Measurements from ENCODE around the gene UNCX. TPM values are rescaled to one million over a fixed set of nuclear protein-coding genes. Genes with fewer than 3 reads are reported as not detected.
A peak's percentile ranks its signal among the peaks of the same experiment; 100 is the strongest.
"Not testable (repeated sequence)": the region's sequence is repeated elsewhere in the genome, so short reads cannot be mapped to it uniquely, and the experiment has no call there.

UNCX gene
- total RNA-seq = not detected in 2 replicates

DNA sequence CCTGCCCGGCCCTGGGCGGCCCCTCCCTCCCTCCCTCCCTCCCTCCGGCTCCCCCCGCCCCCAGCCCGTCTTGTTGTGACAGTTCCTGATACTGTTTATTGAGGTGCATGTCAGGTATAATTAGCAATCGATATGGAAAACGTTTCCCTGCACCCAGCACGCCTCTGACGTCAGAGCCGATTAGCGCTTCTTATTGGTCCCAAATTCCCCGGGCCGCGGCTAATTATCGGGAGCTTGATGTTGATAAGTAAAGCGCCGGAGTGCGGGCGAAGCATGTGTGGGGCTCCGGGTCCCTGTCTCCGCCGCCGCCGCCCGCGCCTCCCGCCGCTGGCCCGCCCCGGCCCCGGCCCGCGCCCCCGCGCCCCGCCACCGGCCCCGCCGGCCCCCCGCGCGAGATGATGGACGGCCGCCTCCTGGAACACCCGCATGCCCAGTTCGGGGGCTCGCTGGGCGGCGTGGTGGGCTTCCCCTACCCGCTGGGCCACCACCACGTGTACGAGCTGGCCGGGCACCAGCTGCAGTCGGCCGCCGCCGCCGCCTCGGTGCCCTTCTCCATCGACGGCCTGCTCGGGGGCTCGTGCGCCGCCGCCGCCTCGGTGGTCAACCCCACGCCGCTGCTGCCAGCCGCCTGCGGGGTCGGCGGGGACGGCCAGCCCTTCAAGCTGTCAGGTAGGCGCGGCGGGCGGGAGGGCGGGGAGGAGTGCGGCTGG lies at the start of gene UNCX:
Gene UNCX (plus strand): TSS at position 250 of the 710 bp plus-strand sequence. CDS start 146 bp downstream, at position 396.
- Mint-ChIP-seq H3K36me3 (ENCODE audit: low read depth) (peaks cover 6% of the 10 kb centered on the region), H3K4me3 (ENCODE audit: low read depth) (no peak within 1 kb of the TSS), H3K9me3 (peaks cover 6% of the 10 kb centered on the region), H3K4me1 (ENCODE audit: low read depth) (peaks cover 2% of the 10 kb centered on the region), H3K27ac (peak within 1 kb of the TSS; percentile 80), H3K27me3 (ENCODE audit: low read depth) (peaks cover 48% of the 10 kb centered on the region)
- DNase-seq (ENCODE audit: low spot score) = no peak
- intact Hi-C loops (cut with micrococcal nuclease) = loop anchor here (5.0 kb wide), 1 partner anchor 715 kb away; the partner anchor contains the start of gene PDGFA

DNA sequence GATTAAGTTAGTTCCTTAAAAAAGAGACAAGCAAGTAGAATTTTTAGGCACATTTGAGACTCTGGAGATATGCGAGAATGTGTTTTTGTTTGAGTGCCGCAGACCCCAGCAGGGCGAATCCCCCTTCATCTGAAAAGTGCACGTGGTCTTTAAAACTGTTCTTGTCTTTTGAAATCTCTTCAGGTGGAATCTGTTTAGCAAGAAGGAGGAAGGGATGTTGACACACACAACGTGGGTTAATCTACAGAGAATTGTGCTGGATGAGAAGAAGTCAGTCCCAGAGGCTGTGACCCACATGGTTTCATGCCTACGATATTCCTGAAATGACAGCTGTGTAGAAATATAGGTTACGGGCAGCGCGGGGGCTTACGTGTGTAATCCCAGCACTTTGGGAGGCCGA lies 45.5 kb upstream of the UNCX start:
- Mint-ChIP-seq H3K27ac (no peak overlapping the region), H3K36me3 (ENCODE audit: low read depth) (peaks cover 21% of the 10 kb centered on the region), H3K4me1 (ENCODE audit: low read depth) (peaks cover 19% of the 10 kb centered on the region), H3K27me3 (ENCODE audit: low read depth) (peaks cover 2% of the 10 kb centered on the region), H3K4me3 (ENCODE audit: low read depth) (no peak overlapping the region), H3K9me3 (peaks cover 16% of the 10 kb centered on the region)
- intact Hi-C loops (cut with micrococcal nuclease) = no loop called here
- no peak for DNase-seq (ENCODE audit: low spot score)

DNA sequence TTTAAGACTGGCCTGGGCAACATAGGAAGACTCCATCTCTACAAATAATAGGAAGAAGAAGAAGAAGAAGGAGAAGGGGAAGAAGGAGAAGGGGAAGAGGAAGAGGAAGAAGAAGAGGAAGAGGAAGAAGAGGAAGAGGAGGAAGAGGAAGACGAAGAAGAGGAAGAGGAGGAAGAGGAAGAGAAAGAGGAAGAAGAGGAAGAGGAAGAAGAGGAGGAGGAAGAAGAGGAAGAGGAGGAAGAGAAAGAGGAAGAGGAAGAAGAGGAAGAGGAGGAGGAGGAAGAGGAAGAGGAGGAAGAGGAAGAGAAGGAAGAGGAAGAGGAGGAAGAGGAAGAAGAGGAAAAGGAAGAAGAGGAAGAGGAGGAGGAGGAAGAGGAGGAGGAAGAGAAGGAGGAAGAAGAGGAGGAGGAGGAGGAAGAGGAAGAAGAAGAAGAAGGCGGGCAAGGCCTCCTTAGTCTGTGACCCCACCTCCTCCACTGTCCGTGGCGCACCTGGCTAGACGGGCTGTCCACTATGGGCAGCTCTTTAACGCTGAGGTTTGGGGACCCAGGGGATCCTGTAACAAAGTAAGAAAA lies 43.9 kb upstream of the UNCX start:
- peaks cover 18% of the 10 kb centered on the region for H3K4me1 Mint-ChIP-seq (ENCODE audit: low read depth)
- intact Hi-C loops (cut with micrococcal nuclease) = no loop called here
- no peak overlapping the region for H3K27ac Mint-ChIP-seq
- H3K9me3 Mint-ChIP-seq = peaks cover 19% of the 10 kb centered on the region
- peaks cover 24% of the 10 kb centered on the region for H3K36me3 Mint-ChIP-seq (ENCODE audit: low read depth)
- no peak for DNase-seq (ENCODE audit: low spot score)
- peaks cover 2% of the 10 kb centered on the region for H3K27me3 Mint-ChIP-seq (ENCODE audit: low read depth)
- H3K4me3 Mint-ChIP-seq (ENCODE audit: low read depth) = no peak overlapping the region

DNA sequence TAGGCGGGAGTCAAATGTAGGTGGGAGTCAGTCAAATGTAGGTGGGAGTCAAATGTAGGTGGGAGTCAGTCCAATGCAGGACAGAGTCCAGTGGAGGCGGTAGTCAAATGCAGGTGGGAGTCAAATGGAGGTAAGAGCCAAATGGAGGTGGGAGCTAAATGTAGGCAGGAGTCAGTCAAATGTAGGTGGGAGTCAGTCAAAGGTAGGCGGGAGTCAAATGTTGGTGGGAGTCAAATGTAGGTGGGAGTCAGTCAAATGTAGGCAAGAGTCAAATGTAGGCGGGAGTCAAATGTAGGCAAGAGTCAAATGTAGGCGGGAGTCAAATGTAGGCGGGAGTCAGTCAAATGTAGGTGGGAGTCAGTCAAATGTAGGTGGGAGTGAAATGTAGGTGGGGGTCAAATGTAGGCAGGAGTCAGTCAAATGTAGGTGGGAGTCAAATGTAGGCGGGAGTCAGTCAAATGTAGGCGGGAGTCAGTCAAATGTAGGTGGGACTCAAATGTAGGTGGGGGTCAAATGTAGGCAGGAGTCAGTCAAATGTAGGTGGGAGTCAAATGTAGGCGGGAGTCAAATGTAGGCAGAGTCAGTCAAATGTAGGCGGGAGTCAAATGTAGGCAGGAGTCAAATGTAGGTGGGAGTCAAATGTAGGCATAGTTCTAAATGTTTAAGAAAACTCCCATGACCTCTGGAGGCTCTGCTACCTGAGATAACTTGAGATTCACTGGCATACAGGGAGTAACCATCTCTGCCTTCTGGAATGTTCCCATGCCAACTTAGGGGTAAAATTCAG lies 42.5 kb upstream of the UNCX start:
- Mint-ChIP-seq H3K9me3 (peaks cover 19% of the 10 kb centered on the region), H3K27ac (peak overlapping the region; percentile 46), H3K27me3 (ENCODE audit: low read depth) (peaks cover 2% of the 10 kb centered on the region), H3K4me3 (ENCODE audit: low read depth) (no peak overlapping the region), H3K36me3 (ENCODE audit: low read depth) (peaks cover 24% of the 10 kb centered on the region), H3K4me1 (ENCODE audit: low read depth) (peaks cover 18% of the 10 kb centered on the region)
- DNase-seq (ENCODE audit: low spot score) = no peak
- intact Hi-C loops (cut with micrococcal nuclease) = no loop called here

DNA sequence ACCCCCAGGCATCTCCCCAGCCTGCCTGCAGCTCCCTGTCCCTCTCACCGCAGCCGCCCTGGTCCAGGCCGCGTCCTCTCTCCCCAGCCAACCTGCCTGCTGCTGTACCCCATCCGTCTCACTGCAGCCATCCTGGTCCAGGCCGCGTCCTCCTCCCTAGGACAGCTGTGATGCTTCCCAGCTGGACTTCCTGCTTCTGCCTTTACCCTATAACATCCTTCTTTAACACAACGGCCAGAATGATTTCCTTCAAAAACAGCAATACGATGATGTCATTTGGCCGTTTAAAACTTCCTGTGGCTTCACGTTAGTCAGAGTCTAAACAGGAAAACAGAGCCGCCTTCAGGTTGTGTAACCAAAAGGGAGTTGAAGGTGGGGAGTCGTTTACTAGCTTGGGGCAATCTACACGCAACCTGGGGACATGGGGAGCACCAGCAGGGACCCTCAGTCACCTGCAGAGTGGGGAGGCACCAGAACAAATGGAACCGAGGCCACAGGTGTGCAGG lies 40.4 kb upstream of the UNCX start:
- Mint-ChIP-seq H3K27me3 (ENCODE audit: low read depth) (peaks cover 2% of the 10 kb centered on the region), H3K9me3 (peaks cover 19% of the 10 kb centered on the region), H3K4me3 (ENCODE audit: low read depth) (peak overlapping the region; percentile 77), H3K27ac (peak overlapping the region; percentile 94), H3K36me3 (ENCODE audit: low read depth) (peaks cover 22% of the 10 kb centered on the region), H3K4me1 (ENCODE audit: low read depth) (peaks cover 18% of the 10 kb centered on the region)
- DNase-seq (ENCODE audit: low spot score) = no peak
- intact Hi-C loops (cut with micrococcal nuclease) = no loop called here

DNA sequence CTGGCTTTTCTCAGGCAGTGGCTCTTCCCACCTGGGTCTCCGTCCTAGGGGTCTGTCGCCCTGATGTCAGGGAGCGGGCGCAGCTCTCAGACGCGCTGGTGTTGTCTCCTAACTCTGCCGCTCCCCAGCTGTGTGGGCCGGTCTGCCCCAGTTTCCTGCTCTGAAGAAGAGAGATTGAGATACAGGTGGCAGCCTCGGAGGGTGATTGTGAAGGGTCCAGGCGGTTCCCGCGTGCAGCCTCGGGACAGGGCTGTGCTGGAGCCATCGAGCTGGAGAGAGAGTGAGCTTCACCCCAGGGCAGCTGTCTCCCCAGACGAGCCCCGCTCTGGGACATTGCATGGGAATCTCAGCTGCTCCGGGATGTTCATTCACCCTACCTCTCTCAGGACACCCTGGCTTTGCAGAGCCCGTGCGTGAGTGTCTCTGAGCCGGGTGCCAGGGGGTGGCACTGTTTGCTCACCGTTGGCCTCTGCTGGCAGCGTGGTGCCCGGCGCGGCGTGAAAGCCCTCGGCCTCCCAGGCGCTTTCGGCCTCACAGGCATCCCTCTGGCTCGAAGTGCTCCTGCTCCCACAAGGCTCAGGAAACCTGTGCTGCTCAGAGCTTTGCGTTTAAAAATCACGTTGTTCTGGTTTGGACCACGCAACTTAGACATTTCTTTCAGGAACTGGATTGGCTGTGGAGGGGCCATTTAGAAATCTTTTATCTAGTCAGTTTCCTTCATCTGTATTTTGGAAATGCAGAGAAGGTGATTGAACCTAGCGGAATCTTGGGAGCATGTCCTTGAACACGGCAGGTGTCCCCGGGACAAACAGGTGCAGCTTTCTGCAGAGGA lies 38.9 kb upstream of the UNCX start:
- H3K9me3 Mint-ChIP-seq = peaks cover 14% of the 10 kb centered on the region
- H3K27me3 Mint-ChIP-seq (ENCODE audit: low read depth) = no peaks in the 10 kb centered on the region
- peaks cover 16% of the 10 kb centered on the region for H3K36me3 Mint-ChIP-seq (ENCODE audit: low read depth)
- peak; percentile 24 for DNase-seq (ENCODE audit: low spot score)
- H3K4me1 Mint-ChIP-seq (ENCODE audit: low read depth) = peaks cover 18% of the 10 kb centered on the region
- H3K27ac Mint-ChIP-seq = no peak overlapping the region
- intact Hi-C loops (cut with micrococcal nuclease) = no loop called here
- no peak overlapping the region for H3K4me3 Mint-ChIP-seq (ENCODE audit: low read depth)

DNA sequence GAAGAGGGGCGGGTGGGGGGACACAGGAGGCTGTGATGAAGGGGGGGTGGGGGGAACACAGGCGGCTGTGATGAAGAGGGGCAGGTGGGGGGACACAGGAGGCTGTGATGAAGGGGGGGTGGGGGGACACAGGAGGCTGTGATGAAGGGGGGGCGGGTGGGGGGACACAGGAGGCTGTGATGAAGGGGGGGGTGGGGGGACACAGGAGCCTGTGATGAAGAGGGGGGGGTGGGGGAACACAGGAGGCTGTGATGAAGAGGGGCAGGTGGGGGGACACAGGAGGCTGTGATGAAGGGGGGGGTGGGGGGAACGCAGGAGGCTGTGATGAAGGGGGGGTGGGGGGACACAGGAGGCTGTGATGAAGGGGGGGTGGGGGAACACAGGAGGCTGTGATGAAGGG lies 36.2 kb upstream of the UNCX start:
- H3K27ac Mint-ChIP-seq; H3K27me3 Mint-ChIP-seq (ENCODE audit: low read depth); H3K36me3 Mint-ChIP-seq (ENCODE audit: low read depth); H3K4me1 Mint-ChIP-seq (ENCODE audit: low read depth); intact Hi-C loops (cut with micrococcal nuclease); DNase-seq (ENCODE audit: low spot score); H3K4me3 Mint-ChIP-seq (ENCODE audit: low read depth); H3K9me3 Mint-ChIP-seq: not testable (repeated sequence)

DNA sequence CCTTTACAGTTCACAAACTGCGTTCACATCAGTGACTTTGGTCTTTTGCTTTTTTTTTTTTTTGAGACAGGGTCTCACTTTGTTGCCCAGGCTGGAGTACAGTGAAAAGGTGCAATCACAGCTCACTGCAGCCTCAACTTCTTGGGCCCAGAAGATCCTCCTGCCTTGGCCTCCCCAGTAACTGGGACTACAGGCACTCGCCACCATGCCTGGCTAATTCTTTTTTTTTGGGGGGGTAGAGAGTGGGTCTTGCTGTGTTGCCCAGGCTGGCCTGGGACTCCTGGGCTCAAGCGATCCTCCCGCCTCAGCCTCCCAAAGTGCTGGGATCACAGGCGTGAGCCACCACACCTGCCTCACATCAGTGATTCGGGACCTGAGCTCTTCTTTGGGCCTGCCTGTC lies 35.7 kb upstream of the UNCX start:
- intact Hi-C loops (cut with micrococcal nuclease) = no loop called here
- Mint-ChIP-seq H3K4me3 (ENCODE audit: low read depth) (no peak overlapping the region), H3K27ac (no peak overlapping the region), H3K9me3 (peaks cover 4% of the 10 kb centered on the region), H3K36me3 (ENCODE audit: low read depth) (peaks cover 4% of the 10 kb centered on the region), H3K27me3 (ENCODE audit: low read depth) (peaks cover 2% of the 10 kb centered on the region), H3K4me1 (ENCODE audit: low read depth) (peaks cover 6% of the 10 kb centered on the region)
- DNase-seq (ENCODE audit: low spot score) = no peak

DNA sequence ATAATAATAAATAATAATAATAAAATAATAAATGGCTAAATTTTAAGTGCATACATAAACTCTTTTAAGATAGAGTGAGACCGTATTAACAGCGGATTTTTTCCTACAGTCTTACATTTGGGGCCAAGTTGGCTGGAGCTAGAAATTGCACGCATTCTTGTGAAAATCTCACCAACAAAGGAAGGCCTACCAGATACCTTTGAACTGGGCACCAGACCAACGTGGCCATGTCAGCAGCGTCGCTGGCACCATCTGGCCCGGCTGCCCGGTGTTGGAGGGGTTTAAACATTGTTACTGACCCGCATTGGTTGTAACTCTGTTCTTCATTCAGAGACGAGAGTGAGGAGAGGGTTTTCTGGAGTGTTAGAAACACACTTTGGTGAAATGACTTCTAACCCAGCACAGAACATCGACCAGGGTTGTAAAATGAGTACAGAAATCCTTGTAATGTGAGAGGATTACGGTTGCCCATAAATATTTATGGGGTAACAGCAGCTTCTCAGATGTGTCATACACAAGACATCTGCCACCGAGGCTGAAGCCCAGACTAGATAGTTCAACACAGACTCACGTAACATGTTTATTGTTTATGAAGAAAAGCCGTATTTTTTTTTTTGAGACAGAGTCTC lies 34.6 kb upstream of the UNCX start:
- Mint-ChIP-seq H3K36me3 (ENCODE audit: low read depth) (no peaks in the 10 kb centered on the region), H3K9me3 (no peaks in the 10 kb centered on the region), H3K4me1 (ENCODE audit: low read depth) (no peaks in the 10 kb centered on the region), H3K27ac (no peak overlapping the region), H3K4me3 (ENCODE audit: low read depth) (no peak overlapping the region), H3K27me3 (ENCODE audit: low read depth) (peaks cover 2% of the 10 kb centered on the region)
- no peak for DNase-seq (ENCODE audit: low spot score)
- intact Hi-C loops (cut with micrococcal nuclease) = no loop called here

DNA sequence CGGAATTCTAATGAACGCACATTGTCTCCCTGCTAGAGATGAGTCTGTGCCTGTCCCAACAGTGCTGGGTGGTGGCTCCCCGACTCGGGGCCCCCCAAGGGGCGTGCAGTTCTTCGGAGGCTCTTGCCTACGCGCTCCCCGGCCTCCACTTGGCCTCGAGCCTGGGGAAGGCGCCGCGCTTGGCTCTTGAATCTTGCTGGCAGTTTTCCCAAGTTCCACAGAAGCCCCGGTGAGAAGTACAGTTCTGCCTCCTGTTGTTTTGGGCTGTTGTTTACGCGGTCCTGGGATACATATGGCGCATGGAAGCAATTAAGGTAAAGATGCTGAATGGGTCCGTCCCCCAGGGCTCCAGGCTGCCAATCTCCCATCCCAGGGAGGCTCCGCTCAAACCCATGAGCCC lies 32.6 kb upstream of the UNCX start:
- intact Hi-C loops (cut with micrococcal nuclease) = no loop called here
- no peaks in the 10 kb centered on the region for H3K36me3 Mint-ChIP-seq (ENCODE audit: low read depth)
- H3K4me3 Mint-ChIP-seq (ENCODE audit: low read depth) = no peak overlapping the region
- H3K27ac Mint-ChIP-seq = no peak overlapping the region
- H3K27me3 Mint-ChIP-seq (ENCODE audit: low read depth) = peaks cover 3% of the 10 kb centered on the region
- DNase-seq (ENCODE audit: low spot score) = no peak
- no peaks in the 10 kb centered on the region for H3K9me3 Mint-ChIP-seq
- H3K4me1 Mint-ChIP-seq (ENCODE audit: low read depth) = no peaks in the 10 kb centered on the region

DNA sequence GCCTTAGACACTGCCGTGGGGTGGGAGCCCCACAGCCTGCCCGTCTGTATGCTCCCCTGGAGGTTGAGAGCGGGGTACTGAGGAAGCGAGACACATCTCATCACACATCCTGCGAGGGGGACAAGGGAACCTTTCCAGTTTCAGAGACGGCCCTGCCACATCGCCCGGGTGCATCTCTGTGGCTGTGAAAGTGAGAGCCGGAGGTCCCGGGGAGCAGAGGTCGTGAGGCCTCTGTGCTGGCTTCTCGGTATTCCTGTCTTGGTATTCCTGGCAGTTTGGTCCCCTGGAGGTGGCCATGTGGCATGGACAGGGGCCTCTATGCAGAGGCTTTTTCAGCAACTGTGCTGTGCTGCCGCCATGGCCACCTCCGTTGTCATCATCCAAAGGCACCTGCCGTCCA lies 30.8 kb upstream of the UNCX start:
- intact Hi-C loops (cut with micrococcal nuclease) = no loop called here
- Mint-ChIP-seq H3K4me1 (ENCODE audit: low read depth) (no peaks in the 10 kb centered on the region), H3K27ac (no peak overlapping the region), H3K9me3 (no peaks in the 10 kb centered on the region), H3K27me3 (ENCODE audit: low read depth) (peaks cover 3% of the 10 kb centered on the region), H3K36me3 (ENCODE audit: low read depth) (no peaks in the 10 kb centered on the region), H3K4me3 (ENCODE audit: low read depth) (no peak overlapping the region)
- DNase-seq (ENCODE audit: low spot score) = no peak

DNA sequence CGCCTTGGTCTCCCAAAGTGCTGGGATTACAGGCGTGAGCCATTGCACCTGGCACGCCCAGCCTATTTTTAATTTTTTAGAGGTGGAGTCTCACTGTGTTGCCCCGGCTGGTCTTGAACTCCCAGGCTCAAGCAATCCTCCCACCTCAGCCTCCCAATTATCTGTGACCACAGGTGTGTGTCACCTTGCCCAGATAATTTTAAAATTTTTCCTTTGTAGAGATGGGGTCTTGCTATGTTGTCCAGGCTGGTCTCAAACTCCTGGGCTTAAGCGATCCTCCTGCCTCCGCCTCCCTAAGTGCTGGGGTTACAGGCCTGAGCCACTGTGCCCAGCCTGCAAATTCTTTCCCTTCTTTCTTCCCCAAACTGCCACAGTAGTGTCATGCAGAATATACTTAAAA lies 29.8 kb upstream of the UNCX start:
- H3K9me3 Mint-ChIP-seq; intact Hi-C loops (cut with micrococcal nuclease); H3K27me3 Mint-ChIP-seq (ENCODE audit: low read depth); H3K4me1 Mint-ChIP-seq (ENCODE audit: low read depth); H3K27ac Mint-ChIP-seq; DNase-seq (ENCODE audit: low spot score); H3K4me3 Mint-ChIP-seq (ENCODE audit: low read depth); H3K36me3 Mint-ChIP-seq (ENCODE audit: low read depth): not testable (repeated sequence)
